ENCODE results near the gene PVALEF.
"Not testable (repeated sequence)": the region's sequence is repeated elsewhere in the genome, so short reads cannot be mapped to it uniquely, and the experiment has no call there.

PVALEF gene

DNA sequence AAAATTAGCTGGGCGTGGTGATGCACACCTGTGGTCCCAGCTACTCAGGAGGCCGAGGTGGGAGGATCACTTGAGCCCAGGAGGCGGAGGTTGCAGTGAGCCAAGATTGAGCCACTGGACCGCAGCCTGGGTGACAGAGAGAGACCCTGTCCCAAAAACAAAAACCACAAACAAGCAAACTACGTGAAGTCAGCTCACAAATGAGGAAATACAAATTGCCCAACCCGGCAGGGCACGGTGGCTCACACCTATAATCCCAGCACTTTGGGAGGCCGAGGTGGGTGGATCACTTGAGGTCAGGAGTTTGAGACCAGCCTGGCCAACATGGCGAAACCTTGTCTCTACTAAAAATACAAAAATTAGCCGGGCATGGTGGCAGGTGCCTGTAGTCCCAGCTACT lies 19.1 kb upstream of the PVALEF start:
- not testable (repeated sequence) for DNase-seq

DNA sequence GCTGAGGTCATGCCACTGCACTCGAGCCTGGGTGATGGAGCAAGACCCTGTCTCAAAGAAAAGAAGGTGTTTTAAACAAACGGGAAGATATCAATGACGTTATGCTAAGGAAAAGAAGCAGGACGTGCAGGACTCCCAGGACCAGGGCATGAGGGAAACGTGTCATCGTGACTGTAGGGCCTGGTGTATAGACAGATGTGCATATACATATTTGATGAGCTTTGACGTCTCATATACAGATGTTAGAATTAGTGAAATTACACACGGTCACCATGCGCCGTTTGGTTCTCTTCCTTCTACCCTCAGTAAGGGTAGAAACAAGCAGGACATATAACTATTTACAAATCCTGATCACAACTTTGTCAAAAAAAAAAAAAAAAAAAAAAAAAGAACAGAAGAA lies 17.6 kb upstream of the PVALEF start:
- DNase-seq = no peak

DNA sequence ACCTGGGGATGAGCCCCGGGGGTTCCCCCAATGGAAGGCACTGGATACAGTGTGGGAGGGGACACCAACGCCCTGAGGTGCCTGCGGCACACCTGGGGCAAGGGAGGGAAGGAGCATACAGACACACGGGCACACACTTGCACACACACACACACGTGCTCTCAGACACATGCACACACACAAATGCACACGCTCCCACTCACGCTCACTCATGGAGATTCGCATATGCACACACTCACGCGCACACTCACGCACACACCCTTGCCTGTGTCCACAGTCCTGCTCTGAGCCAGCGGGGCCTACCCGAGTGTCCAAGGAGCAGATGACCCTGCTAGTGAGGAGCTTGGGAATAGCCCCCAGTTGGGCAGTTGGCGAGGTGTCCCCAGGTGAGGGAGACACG lies 16.7 kb upstream of the PVALEF start:
- DNase-seq = no peak

DNA sequence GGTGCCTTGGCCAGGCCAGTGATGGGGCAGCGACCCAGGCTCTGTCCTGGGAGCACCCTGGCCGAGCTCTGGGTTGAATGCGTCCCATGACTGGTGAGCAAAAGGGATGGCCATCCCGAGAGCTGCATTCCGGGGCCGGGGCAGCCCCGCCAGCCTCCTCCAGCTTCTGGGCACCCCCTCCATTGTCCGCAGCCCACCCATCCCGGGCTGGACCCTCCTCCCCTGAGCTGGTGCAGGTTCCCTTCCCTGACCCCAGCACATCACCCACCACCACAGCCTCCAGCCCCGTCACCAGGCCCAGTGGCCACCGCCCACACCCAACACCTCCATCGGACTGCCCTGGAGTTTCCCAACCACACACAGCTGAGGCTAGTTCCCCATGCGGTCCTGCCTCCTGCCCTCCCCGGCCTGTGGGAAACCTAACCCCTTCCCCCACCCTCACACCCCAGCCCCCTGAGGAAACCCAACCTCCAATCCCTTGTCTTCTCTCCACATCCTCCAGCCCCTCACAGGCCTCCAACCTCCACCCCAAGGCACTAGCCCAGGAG lies 16.2 kb upstream of the PVALEF start:
- DNase-seq = no peak

DNA sequence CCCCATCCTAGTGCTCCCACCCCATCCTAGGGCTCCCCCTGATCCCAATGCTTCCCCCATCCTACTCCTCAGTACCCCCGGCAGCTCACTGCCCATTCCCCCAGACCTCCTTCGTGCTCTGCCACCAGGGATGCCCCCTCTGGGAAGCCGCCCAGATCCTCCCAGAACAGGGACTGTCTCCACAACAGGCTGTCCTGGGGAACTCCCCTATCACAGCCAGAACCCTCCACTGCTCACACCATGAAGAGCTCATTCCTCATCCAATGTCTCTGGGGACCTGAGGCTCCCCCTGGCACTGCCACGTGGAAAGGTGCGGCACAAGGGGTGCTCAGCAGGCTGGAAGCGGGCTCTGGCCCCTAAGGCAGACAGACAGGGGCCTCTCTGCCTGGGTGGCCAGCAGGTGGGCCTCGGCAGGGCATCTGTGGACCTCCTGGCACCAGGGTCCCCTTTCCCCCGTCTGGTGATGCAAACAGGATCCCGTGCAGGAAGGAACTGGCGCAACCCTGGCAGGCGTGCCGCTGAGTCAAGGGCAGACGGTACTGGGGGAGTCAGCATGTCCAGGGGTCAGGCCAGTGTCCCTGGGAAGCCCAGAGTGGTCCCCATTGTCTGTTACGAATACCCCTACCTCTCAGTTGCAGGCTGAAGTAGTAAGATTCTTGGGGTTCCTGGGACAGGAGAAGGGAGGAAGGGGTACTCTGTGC lies 14.8 kb upstream of the PVALEF start:
- no peak for DNase-seq

DNA sequence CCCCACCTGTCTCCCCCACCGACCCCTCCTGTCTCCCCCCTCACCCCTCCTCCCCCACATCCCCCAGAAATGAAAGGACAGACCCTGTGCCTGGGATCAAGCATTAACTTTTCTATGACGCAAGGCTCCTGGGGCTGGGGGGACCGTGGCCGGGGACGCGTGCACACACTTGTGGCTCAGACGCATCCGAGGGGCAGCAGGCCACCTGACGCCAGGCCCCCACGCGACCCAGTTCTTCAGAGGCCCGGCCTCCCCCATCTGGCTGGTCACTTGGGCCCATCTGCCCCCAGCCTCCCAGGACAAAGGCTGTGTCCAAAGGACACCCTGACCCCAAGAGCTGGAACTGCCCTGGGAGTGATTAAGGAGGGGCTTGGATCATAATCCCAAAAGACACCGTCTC lies 14.0 kb upstream of the PVALEF start:
- DNase-seq = no peak

DNA sequence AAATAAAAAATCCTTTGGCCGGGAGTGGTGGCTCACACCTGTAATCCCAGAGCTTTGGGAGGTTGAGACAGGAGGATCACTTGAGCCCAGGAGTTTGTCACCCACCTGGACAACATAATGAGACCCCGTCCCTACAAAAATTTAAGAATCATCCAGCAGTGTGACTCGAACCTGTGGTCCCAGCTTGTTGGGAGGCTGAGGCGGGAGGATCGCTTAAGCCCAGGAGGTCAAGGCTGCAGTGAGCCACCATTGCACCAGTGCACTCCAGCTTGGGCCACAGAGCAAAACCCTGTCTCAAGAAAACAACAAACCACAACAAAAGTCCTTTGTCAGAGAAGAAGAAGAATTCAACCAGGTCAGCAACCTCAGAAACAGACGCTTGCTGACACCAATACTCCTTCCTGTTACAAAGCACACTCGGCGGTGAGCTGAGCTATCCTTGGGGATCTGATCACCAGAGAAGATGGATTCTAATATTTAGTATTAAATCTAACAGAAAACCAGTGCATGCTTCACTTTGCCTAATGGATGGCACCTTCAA lies 12.9 kb upstream of the PVALEF start:
- no peak for DNase-seq

DNA sequence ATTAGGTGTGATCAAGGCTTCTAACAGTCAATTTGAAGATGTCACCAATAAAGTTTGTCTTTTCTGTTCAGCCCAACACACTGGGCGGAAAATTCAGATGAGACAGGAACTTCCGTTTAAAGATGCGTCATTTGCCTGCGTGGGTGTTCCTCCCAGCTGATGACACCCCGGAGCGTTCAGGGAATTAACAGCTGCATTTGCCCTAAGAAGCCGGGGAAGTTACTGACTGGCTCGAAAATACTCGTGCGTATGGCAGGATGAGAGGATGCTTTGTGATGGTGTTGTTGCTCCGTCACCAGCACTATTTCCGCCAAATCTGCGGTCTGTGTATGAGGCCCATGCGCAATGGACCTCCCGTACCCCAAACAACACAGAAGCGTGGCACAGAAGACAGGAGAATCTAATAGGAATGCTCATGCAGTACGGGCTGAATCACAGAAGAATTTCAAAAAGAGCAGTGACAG lies 11.9 kb upstream of the PVALEF start:
- DNase-seq = no peak

DNA sequence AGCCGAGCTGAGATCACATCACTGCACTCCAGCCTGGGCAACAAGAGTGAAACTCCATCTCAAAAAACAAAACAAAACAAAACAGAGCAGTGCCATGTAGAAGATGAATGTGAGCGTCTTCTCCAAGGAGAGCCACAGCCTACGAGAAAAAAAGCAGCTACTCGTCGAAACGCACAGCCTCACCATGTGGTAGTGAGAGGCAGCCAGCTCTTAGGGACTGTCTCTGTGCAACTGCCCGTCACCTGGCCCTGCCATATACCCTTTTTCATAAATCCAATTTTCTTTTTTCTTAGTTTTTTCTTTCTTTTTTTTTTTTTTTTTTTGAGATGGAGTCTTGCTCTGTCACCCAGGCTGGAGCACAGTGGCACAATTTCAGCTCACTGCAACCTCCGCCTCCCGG lies 11.3 kb upstream of the PVALEF start:
- not testable (repeated sequence) for DNase-seq

DNA sequence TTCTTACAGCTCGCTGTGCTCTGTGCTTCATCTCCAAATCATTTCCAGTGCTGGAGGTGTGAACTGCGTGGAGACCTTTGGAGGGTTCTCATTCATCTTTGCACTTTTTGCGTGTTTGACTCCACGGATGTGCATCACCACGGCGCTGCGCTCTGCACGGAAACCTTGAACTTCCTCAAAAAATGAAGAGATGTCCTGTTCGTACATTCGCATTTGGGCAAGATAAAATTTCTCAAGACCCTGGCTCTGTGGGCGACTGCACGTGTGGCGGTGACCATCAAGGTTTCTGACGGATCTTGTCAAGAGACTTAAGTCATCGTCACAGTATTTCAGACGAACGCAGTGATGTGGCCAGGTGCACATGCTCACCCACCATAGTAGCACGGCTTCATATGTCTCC lies 10.3 kb upstream of the PVALEF start:
- DNase-seq = no peak

DNA sequence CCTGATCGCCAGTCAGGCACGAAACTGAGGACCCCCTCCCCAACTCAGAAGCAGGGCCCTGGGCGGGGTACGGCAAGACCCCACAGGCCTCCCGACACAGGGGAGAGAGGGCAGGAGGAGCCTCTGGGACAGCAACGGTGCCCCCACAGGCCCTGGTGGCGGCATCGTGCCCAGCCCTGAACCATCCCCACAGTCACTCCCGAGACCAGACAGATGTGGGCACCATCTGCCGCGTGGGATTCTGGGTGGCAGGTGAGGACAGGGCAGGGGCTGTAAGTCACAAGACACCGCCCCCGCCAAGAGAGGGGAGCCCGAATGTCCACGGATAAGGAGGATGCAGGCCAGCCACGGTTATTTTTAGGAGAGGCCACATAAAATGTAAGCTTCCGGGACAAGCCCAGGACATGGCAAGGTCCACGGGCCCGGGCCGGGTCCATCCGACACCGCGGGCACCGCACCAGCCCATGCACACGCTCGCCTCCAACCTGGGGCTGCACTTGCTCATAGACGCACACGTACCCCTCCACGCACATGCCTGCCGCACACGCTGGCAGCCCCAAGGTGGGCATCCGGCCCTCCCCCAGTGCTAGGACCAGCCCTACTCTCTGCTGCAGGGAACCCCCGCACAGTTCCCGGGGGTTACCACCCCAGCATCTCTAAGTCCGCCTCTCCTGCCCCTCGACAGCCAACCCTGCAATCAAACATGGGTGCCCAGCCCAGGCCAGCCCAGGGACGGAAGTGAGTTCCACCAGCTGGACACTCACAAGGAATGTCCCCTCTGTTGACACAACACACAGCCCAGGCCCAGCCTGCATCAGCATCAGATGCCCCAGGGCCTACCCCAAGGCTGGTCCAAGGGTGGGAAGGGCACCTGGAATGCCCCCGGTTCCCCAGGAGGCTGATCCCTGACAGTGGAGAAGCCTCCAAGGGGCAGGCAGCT lies 8.2 kb upstream of the PVALEF start:
- DNase-seq = no peak

DNA sequence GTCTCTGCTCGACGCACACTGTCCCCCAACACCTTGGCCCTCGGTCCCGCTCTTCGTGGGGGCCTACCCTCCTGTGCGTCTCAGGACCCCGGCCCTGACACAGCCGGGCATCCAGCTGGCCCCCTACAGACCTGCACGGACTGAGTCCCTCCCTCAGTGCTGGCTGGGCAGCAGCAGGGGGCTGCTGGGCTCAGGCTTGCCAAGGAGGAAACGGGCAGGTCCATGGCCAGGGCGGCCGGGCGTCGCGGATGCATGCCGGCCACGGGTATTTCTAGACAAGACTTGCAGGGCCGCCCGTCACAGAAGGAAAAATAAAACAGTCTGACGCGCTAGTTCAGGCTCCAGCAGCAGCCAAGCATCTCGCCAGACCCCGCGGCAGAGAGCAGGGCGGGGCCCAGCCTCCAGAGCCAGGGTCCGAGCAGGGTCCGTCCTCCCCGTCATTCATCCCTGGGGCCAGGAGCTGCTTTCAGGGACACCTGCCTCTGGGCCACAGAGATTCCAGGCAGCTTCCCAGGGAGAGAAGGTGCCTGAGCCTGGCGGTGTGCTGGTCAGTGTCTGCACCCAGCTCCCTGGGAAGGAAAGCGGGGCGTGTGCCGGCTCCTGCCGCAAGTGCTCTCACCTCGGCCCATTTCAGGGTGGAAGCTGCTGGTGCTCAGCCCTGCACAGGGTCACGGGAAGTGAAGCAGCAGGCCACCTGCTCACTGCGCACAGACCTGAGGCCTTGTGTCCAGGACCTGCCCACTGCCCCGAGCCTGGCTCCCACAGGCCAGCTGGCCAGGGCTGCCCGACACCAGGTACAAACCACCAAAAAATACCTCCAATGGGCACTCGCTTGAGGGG lies 7.2 kb upstream of the PVALEF start:
- no peak for DNase-seq

DNA sequence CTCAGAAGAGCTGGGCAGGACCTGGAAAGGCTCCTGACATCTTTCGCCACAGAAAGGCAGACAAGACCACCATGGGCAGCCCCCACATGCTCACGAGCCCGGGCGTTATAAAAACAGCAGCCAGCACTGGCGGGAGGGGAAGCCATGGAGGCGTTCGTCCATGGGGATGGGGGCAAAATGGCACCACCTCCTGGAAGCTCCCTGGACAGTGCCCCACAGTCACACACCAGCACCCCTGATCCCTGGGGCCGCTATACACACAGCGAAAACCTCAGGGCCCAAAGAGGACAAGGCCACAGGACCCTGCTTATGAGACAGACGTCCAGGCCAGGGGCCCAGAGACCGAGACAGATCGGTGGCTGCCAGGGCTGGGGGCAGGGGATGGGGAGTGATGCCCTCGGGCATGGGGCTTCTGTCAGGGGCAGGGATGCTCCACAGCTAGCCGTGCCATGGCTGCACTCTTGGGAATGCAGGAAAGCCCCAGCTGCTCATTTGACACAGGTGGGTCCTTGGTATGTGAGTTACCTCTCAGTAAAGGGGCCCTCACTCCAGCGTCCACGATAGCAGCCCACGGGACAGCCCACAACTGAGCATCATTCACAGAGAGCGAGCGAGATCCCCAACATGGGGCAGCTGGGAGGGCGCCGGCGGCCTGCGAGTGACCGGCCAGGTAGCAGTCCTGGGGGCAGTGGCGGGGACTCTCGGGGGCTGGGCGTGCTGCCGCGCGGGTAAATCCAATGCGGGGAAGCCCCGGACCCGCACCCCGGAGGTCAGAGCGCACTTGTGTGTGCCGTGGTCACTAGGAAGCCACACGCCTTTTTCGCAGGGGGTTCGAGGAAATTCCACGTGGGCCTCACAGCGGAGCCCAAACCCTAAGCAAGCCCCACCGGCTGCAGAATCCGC lies 6.4 kb upstream of the PVALEF start:
- DNase-seq = no peak

DNA sequence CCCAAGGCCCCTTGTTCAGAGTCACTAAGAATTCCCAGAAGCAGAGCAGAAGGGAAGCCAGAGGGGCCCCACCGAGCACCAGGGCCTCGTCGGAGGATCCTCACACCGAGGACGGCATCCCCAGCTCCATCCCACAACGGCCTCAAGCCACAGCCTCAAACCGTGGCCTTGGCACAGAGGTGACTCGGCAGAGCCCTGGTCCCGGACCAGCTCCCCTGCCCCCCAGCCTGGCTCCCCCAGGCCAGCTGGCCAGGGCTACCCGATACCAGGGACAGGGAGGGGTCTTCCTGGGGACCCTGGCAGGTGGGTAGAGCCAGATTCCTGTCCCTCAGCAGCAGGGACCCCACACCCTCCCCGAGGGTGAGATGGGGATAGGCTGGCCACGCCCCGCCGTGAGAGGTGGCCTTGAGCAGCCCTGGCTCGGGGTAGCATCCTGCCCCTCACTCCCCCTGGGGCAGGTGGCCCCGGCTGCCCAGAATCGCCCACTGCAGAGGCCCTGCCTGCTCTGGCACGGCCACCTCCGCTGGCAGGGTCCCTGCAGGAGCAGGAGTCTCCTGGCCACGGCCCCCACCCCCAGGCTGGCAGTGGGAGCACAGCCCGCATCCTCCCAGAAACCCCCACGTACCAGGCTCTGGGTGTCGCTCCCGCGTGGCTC lies 5.6 kb upstream of the PVALEF start:
- DNase-seq = no peak

DNA sequence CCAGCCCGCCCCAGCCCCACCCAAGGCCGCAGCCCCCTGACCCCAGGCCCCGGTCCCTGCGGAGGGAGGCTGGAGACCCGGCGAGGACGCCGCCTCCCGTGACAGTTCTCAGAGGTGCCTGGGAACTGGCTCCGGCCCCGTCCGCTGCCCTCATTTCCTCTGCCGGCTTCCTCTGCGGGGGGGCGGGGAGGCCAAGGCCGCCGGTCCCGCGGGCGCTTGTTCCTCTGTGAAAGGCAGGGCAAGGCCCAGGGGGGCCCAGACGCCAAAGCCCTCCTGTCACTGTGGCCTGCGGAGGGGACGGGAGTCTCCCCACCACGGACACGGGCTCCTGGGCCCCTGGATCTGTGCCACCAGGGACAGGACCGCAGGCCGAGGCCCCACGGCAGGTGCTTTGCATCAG lies 5.0 kb upstream of the PVALEF start:
- no peak for DNase-seq

DNA sequence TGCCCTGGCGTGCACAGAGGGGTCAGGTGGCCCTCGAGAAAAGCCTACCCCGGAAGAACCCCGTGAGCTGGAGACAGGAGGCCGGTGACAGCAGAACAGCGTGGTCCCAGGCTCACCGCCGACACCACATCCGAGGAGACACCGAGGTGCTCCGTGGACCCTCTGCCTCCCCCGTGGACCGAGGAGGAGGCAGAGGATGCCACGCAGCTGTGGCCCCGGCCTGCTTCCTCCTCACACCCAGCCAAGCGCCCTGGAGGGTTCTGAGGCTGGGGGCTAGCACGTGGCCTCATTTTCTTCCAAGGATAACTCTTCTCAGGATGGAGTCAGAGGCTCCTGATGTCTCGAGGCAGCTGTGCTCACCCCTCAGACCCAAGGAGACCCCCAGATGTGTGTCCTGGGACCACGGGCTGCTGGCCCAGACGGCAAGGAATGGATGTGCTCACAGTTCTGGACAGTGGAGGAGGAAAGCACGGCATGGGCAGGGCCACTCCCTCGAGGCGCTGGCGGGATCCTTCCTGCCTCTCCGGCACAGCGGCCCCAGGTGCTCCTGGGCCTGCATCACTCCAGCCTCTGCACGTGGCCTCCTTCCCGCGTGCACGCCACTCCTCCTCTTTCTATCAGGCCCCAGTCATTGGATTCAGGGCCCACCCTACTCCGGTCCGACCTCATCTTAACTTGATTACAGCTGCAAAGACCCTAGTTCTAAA lies 4.4 kb upstream of the PVALEF start:
- no peak for DNase-seq

DNA sequence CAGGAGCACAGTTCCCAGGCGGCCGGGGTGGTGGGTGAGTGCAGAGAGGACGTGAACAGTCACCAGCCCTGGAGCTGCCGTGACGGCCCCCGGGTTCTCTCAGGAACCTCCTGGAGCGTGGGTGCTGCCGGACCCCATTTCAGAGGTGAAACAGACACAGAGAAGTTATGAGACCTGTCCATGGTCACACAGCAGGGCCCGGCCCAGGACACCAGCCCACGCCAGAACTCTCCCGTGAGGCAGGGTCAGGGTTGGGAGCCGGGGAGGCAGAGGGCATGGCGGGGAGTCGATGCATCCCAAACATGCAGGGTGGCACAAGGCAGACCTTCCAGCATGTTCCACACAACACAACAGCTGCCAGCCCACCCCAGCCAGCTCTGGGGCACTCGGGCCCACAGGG lies 3.8 kb upstream of the PVALEF start:
- no peak for DNase-seq

DNA sequence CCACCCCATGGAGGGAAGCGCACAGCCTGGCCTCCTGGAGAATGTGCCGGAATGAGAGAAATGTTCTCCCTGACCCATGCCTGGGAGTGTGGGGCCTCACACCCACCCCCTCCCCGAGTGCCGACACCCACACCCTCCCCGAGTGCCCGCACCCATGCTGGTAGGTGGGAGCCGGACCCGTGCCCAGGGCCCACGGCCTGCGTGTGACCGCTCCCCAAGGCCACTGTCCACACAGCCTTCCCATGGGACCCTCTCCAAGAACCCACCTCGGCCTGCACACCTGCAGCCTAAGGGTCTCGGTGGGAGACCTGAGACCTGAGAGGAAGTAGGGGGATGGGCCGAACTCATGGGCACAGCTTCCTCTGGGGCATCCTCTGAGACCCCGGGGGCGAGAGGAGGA lies 3.3 kb upstream of the PVALEF start:
- no peak for DNase-seq

DNA sequence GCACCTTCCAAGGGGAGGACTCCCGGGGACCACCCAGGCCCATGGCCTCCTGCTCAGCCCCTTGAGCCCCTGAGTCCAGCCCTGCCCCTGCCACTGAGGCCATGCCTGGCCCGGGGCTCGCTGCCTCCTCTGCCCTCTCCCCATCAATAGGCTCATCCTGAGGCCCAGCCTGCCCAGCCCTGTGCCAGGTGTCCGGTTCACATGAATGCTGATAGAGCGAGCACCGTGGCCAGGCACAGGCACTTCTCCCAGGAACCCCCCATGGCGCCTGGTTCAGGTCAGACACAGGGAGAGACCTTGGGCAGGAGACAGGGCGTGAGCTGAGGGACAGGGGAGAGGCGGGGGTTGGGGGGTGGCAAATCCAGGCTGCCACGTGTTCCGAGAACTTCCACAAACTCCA lies 2.8 kb upstream of the PVALEF start:
- no peak for DNase-seq

DNA sequence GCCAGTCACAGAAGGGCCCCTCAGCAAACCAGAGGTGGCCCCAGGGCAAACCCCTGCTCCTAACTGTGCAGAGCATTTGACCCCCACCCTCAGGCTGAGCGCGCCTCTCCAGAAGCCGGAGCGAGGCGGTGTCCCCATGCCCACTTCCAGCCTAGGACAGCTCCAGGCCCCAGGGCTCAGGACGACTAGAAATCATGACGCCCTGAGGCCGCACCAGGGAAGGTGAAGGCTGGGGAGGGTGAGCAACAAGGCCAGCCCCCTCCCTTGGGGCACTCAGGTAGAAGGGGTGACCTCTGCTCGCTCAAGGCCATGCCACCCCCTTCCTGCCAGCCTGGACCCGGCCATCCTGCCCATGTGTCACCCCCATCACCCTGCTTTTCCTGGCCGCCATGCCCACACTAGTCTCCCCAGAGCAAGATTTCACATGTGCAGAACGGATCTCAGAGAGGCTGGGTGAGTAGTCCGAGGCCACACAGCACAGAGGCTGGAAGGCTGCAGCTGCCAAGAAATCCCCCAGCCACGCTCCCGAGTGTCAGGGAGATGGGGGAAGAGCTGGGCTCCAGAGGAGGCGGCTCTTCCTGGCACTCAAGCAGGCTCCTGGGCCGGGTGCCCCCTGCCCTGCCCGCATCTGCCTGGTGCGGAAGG lies 2.1 kb upstream of the PVALEF start:
- no peak for DNase-seq

All from SHP77 treated with DMSO at 0.1 percent for 48 hours (cell line).